HepG2 (cell line): ENCODE results near the gene CR1. TPM values are rescaled to one million over a fixed set of nuclear protein-coding genes. Genes with fewer than 3 reads are reported as not detected.

Experiments
- FOXK1 ChIP-seq: sonication (generic); formaldehyde crosslinking; IDR thresholded peaks from 2 replicates; pipeline ENCODE4 v1.4.0; 2020; ENCODE audit warnings: low read depth, missing genetic modification reagents, borderline replicate concordance
- NR2F6 ChIP-seq, 2 experiments: IDR thresholded peaks; 2 replicates each; pipeline ENCODE4 v1.6.1; 2016; ENCODE audit warnings: antibody characterized with exemption in 1 of 2, mild to moderate bottlenecking in 1 of 2
- polyA plus RNA-seq, 8 experiments: library from polyadenylated mRNA; depleted of rRNA in 3 of 8; stranded (reverse) in 7 of 8; unstranded in 1 of 8; fragments of >200 nt; fragmentation: Illumina TruSeq in 4 of 8; extraction: Trizol in 4 of 8; gene quantifications; 2 replicates each; pipeline versions ENCODE4 v1.2.1 to v1.2.3, GENCODE V29; 2011 to 2016; ENCODE audit warnings: low read depth in 4 of 8, missing spikeins in 1 of 8, mixed read lengths in 1 of 8; ENCODE audit not compliant: insufficient read depth in 1 of 8
- total RNA-seq, 5 experiments: library from RNA; depleted of rRNA; stranded (reverse); fragments of >200 nt; fragmentation: Illumina TruSeq; extraction: Trizol; gene quantifications; 2 replicates each; pipeline ENCODE4 v1.2.3, GENCODE V29; 2016; ENCODE audit warnings: low read depth in 1 of 5
- TF ChIP-seq, protein P1 (sequence below): sonication (generic); formaldehyde crosslinking; IDR thresholded peaks from 2 replicates; pipeline ENCODE4 v1.8.0; 2022; ENCODE audit warnings: missing genetic modification reagents, mild to moderate bottlenecking, moderate library complexity, borderline replicate concordance
- TF ChIP-seq, protein P2 (sequence below): sonication (generic); formaldehyde crosslinking; conservative IDR thresholded peaks from 2 replicates; pipeline ENCODE4 v1.5.0; 2020; ENCODE audit warnings: missing genetic modification reagents
- TF ChIP-seq, protein P3 (sequence below): sonication (generic); formaldehyde crosslinking; IDR thresholded peaks from 2 replicates; pipeline ENCODE4 v1.4.0; 2020; ENCODE audit warnings: missing genetic modification reagents
- TF ChIP-seq, protein P4 (sequence below): sonication (generic); formaldehyde crosslinking; IDR thresholded peaks from 2 replicates; pipeline ENCODE4 v1.4.0; 2020; ENCODE audit warnings: mild to moderate bottlenecking, missing genetic modification reagents

The CR1 gene
- total and polyA plus RNA-seq, 2 of the 13 experiments (the other 11 are each of a cell fraction or from before 2014, with no cell fraction given) = not detected

DNA sequence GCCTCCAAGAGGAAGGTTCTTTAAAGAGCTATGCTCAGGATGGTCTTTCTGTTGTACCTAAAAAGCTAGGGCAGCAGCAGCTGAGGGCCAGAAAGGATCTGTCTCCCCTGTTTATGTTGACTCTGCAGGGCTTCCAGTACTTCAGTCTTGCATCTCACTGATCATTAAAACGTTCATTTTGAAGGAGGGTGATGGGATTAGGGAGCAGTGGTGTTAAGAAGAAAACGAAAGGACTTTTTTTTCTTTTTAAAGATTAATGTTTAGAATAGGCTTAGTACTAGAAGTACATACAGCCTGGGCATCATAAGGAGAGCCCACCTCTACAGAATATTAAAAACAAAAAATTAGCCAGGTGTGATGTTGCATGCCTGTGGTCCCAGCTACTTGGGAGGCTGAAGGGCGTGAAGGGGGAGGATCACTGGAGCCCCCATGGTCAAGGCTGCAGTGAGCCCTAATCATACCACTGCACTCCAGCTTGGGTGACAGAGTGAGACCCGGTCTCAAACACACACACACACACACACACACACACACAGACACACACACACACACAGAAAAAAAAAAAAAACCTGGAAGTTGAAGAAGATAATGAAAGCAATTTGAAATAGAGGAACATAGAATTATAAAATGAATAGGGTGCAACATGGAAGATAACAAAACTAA, 151.8 kb downstream of the CR1 start (continued):
- TF ChIP-seq, protein P1, sequence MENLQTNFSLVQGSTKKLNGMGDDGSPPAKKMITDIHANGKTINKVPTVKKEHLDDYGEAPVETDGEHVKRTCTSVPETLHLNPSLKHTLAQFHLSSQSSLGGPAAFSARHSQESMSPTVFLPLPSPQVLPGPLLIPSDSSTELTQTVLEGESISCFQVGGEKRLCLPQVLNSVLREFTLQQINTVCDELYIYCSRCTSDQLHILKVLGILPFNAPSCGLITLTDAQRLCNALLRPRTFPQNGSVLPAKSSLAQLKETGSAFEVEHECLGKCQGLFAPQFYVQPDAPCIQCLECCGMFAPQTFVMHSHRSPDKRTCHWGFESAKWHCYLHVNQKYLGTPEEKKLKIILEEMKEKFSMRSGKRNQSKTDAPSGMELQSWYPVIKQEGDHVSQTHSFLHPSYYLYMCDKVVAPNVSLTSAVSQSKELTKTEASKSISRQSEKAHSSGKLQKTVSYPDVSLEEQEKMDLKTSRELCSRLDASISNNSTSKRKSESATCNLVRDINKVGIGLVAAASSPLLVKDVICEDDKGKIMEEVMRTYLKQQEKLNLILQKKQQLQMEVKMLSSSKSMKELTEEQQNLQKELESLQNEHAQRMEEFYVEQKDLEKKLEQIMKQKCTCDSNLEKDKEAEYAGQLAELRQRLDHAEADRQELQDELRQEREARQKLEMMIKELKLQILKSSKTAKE (CRISPR knock-in tag) = no peak
- TF ChIP-seq, protein P2, sequence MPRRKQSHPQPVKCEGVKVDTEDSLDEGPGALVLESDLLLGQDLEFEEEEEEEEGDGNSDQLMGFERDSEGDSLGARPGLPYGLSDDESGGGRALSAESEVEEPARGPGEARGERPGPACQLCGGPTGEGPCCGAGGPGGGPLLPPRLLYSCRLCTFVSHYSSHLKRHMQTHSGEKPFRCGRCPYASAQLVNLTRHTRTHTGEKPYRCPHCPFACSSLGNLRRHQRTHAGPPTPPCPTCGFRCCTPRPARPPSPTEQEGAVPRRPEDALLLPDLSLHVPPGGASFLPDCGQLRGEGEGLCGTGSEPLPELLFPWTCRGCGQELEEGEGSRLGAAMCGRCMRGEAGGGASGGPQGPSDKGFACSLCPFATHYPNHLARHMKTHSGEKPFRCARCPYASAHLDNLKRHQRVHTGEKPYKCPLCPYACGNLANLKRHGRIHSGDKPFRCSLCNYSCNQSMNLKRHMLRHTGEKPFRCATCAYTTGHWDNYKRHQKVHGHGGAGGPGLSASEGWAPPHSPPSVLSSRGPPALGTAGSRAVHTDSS (CRISPR knock-in tag) = no peak
- TF ChIP-seq FOXK1 (CRISPR knock-in tag) (no peak), NR2F6 (IDR thresholded peaks at IDR 0.05) (no peak), NR2F6 (CRISPR knock-in tag; IDR thresholded peaks at IDR 0.05) (no peak)
- TF ChIP-seq, protein P3, sequence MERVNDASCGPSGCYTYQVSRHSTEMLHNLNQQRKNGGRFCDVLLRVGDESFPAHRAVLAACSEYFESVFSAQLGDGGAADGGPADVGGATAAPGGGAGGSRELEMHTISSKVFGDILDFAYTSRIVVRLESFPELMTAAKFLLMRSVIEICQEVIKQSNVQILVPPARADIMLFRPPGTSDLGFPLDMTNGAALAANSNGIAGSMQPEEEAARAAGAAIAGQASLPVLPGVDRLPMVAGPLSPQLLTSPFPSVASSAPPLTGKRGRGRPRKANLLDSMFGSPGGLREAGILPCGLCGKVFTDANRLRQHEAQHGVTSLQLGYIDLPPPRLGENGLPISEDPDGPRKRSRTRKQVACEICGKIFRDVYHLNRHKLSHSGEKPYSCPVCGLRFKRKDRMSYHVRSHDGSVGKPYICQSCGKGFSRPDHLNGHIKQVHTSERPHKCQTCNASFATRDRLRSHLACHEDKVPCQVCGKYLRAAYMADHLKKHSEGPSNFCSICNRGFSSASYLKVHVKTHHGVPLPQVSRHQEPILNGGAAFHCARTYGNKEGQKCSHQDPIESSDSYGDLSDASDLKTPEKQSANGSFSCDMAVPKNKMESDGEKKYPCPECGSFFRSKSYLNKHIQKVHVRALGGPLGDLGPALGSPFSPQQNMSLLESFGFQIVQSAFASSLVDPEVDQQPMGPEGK = no peak
- TF ChIP-seq, protein P4, sequence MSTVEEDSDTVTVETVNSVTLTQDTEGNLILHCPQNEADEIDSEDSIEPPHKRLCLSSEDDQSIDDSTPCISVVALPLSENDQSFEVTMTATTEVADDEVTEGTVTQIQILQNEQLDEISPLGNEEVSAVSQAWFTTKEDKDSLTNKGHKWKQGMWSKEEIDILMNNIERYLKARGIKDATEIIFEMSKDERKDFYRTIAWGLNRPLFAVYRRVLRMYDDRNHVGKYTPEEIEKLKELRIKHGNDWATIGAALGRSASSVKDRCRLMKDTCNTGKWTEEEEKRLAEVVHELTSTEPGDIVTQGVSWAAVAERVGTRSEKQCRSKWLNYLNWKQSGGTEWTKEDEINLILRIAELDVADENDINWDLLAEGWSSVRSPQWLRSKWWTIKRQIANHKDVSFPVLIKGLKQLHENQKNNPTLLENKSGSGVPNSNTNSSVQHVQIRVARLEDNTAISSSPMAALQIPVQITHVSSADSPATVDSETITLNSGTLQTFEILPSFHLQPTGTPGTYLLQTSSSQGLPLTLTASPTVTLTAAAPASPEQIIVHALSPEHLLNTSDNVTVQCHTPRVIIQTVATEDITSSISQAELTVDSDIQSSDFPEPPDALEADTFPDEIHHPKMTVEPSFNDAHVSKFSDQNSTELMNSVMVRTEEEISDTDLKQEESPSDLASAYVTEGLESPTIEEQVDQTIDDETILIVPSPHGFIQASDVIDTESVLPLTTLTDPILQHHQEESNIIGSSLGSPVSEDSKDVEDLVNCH (CRISPR knock-in tag) = no peak
- TF ChIP-seq, all 625 proteins: peak for 0
